ENCODE results near the gene DPEP1.

Gene DPEP1

DNA sequence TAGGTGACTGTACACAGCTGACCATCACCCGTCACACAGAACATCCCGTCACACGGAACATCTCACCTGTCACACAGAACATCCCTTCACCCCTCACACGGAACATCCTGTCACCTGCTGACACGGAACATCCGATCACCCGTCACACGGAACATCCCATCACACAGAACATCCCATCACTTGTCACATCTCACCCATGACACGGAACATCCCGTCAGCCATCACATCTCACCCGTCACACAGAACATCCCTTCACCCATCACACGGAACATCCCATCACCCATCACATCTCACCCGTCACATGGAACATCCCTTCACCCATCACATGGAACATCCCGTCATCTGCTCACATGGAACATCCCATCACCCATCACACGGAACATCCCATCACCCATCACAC lies 34.1 kb upstream of the DPEP1 start:
- Histone ChIP-seq H3K4me1 (ENCODE audit: low read length) (peaks cover 7% of the 10 kb centered on the region; the same call in 1 of the 2 replicates), H3K27ac (ENCODE audit: low read length) (no peak overlapping the region), H3K36me3 (replicated peaks; ENCODE audit: low read depth, low read length) (peaks cover 8% of the 10 kb centered on the region)

GRCh38 chr16:89581045-89581695 lies 32.3 kb upstream of the DPEP1 start:
- Histone ChIP-seq H3K4me3 (ENCODE audit: low read length) (no peak overlapping the region), H3K36me3 (replicated peaks; ENCODE audit: low read depth, low read length) (peaks cover 9% of the 10 kb centered on the region), H3K4me2 (ENCODE audit: low read length) (no peak overlapping the region), H3K9ac (ENCODE audit: low read length) (no peak overlapping the region), H4K20me1 (ENCODE audit: insufficient read depth, low read length) (no peaks in the 10 kb centered on the region), H3K27ac (ENCODE audit: low read length) (no peak overlapping the region), H2AFZ (ENCODE audit: low read depth, low read length) (no peak overlapping the region), H3K79me2 (ENCODE audit: low read length) (peaks cover 14% of the 10 kb centered on the region), H3K9me3 (ENCODE audit: insufficient read depth, low read length) (no peaks in the 10 kb centered on the region), H3K4me1 (ENCODE audit: low read length) (peaks cover 4% of the 10 kb centered on the region; the same call in 1 of the 2 replicates), H3K27me3 (ENCODE audit: low read depth, low read length) (no peaks in the 10 kb centered on the region)
- TF ChIP-seq EZH2phosphoT487 (IDR thresholded peaks at IDR 0.05; ENCODE audit: low read depth) (no peak), CTCF (IDR thresholded peaks at IDR 0.05; ENCODE audit: low read depth, low read length) (no peak)

More for the DNA sequence above, 34.1 kb upstream of the DPEP1 start:
- H4K20me1 ChIP-seq (ENCODE audit: insufficient read depth, low read length), result no peaks in the 10 kb centered on the region
- no peak overlapping the region for H2AFZ ChIP-seq (ENCODE audit: low read depth, low read length)
- no peaks in the 10 kb centered on the region for H3K9me3 ChIP-seq (ENCODE audit: insufficient read depth, low read length)
- no peak overlapping the region for H3K4me2 ChIP-seq (ENCODE audit: low read length)
- no peak overlapping the region for H3K9ac ChIP-seq (ENCODE audit: low read length)
- TF ChIP-seq EZH2phosphoT487 (IDR thresholded peaks at IDR 0.05; ENCODE audit: low read depth), result no peak
- no peak for TF ChIP-seq CTCF (IDR thresholded peaks at IDR 0.05; ENCODE audit: low read depth, low read length)
- H3K79me2 ChIP-seq (ENCODE audit: low read length), result peaks cover 25% of the 10 kb centered on the region
- no peaks in the 10 kb centered on the region for H3K27me3 ChIP-seq (ENCODE audit: low read depth, low read length)
- no peak overlapping the region for H3K4me3 ChIP-seq (ENCODE audit: low read length)

DNA sequence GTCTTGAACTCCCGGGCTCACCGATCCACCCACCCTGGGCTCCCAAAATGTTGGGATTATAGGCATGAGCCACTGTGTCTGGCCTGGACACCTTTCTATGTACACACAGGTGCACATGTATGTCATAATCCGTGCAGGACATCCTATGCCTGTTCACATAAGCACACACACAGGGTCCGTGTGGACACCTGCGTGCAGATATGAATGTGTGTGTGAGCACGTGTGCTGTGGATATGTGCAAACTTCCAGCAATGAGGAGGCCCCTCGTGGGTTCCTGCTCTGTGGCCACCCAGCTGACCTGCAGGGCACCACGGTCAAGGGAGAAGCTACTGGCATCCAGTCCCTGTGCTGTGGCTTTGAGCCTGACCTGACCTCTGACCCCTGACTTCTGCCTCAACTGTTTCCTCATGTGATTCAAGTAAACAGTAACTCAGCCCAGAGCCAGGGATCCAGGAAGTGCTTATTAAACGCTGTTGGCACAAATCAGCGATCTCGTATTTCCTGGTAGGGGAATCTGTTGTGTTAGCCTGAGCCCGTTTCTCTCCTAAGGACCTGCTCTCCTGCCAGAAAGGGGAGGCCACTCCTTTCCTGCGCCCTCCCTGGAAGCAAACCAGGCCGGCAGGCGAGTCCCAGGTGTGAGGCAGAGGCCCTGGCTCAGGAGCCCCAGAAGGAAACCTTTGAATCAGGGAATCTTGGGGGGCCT lies 31.4 kb upstream of the DPEP1 start:
- H3K36me3 ChIP-seq (replicated peaks; ENCODE audit: low read depth, low read length), result peaks cover 15% of the 10 kb centered on the region

More for the DNA sequence above, 31.4 kb upstream of the DPEP1 start:
- Histone ChIP-seq H3K27ac (ENCODE audit: low read length) (no peak overlapping the region), H3K4me3 (ENCODE audit: low read length) (no peak overlapping the region), H2AFZ (ENCODE audit: low read depth, low read length) (no peak overlapping the region), H4K20me1 (ENCODE audit: insufficient read depth, low read length) (no peaks in the 10 kb centered on the region), H3K4me2 (ENCODE audit: low read length) (no peak overlapping the region), H3K27me3 (ENCODE audit: low read depth, low read length) (no peaks in the 10 kb centered on the region), H3K79me2 (ENCODE audit: low read length) (peaks cover 6% of the 10 kb centered on the region), H3K4me1 (ENCODE audit: low read length) (no peaks in the 10 kb centered on the region), H3K9me3 (ENCODE audit: insufficient read depth, low read length) (no peaks in the 10 kb centered on the region), H3K9ac (ENCODE audit: low read length) (no peak overlapping the region)
- TF ChIP-seq EZH2phosphoT487 (IDR thresholded peaks at IDR 0.05; ENCODE audit: low read depth) (no peak), CTCF (IDR thresholded peaks at IDR 0.05; ENCODE audit: low read depth, low read length) (no peak)
